GM12878 (cell line): Measurements from ENCODE around the gene DPRX. TPM values are rescaled to one million over a fixed set of nuclear protein-coding genes. Genes with fewer than 3 reads are reported as not detected.

ENCODE experiments used
- BCL11A ChIP-seq: IDR thresholded peaks from 2 replicates; pipeline ENCODE4 v1.6.1; 2011; ENCODE audit warnings: low read depth, low read length
- CHD2 ChIP-seq: IDR thresholded peaks from 2 replicates; pipeline ENCODE4 v1.6.1; 2011; ENCODE audit warnings: low read depth, low read length, improper control_type of control experiment, borderline replicate concordance
- EZH2 ChIP-seq: IDR thresholded peaks from 2 replicates; pipeline ENCODE4 v1.6.1; 2012; ENCODE audit warnings: low read depth, mild to moderate bottlenecking, control low read depth, inconsistent platforms, low read length, borderline replicate concordance; ENCODE audit not compliant: control insufficient read depth
- HDGF ChIP-seq: fragments of 450-650 bp; IDR thresholded peaks from 2 replicates; pipeline ENCODE4 v1.6.1; 2016; ENCODE audit warnings: antibody characterized with exemption
- NFIC ChIP-seq: IDR thresholded peaks from 2 replicates; pipeline ENCODE4 v1.6.1; 2012; ENCODE audit warnings: low read depth, mild to moderate bottlenecking, inconsistent platforms, low read length, moderate library complexity
- NR2C2 ChIP-seq: IDR thresholded peaks from 2 replicates; pipeline ENCODE4 v1.6.1; 2011; ENCODE audit warnings: borderline replicate concordance, low read depth; ENCODE audit not compliant: control insufficient read depth, insufficient read length
- NRF1 ChIP-seq: conservative IDR thresholded peaks from 2 replicates; pipeline ENCODE4 v1.6.1; 2011; ENCODE audit warnings: mild to moderate bottlenecking, low read depth, low read length, improper control_type of control experiment
- ZBTB40 ChIP-seq: fragments of 450-650 bp; IDR thresholded peaks from 2 replicates; pipeline ENCODE4 v1.6.1; 2016; ENCODE audit warnings: mild to moderate bottlenecking, moderate library complexity, borderline replicate concordance
- ZNF274 ChIP-seq: IDR thresholded peaks from one replicate; pipeline ENCODE4 v1.8.0; 2011; ENCODE audit not compliant: insufficient read length, insufficient read depth
- polyA plus RNA-seq, 11 experiments: library from polyadenylated mRNA; depleted of rRNA in 4 of 11; unstranded in 6 of 11; stranded (reverse) in 5 of 11; fragments of >200 nt; fragmentation: Nextera tagmentation in 4 of 11; fragmentation: Illumina TruSeq in 1 of 11; extraction: Ambion mirVana in 4 of 11; extraction: Trizol in 1 of 11; gene quantifications; 1 replicate in 1 of 11; 2 replicates in 10 of 11; pipeline versions ENCODE4 v1.2.1 to v1.2.3, GENCODE V29; 2011 to 2016; ENCODE audit warnings: inconsistent platforms in 2 of 11, missing spikeins in 2 of 11, low read depth in 1 of 11
- total RNA-seq, 4 experiments: library from RNA; depleted of rRNA in 3 of 4; stranded (reverse); fragments of >200 nt in 3 of 4; fragmentation: Illumina TruSeq in 1 of 4; extraction: Trizol in 1 of 4; gene quantifications; 2 replicates each; pipeline versions ENCODE4 v1.2.1 to v1.2.3, GENCODE V29; 2013 to 2021

DPRX gene
- total and polyA plus RNA-seq, 10 of the 15 experiments (the other 5 are each of a cell fraction or from before 2014, with no cell fraction given) = not detected

DNA sequence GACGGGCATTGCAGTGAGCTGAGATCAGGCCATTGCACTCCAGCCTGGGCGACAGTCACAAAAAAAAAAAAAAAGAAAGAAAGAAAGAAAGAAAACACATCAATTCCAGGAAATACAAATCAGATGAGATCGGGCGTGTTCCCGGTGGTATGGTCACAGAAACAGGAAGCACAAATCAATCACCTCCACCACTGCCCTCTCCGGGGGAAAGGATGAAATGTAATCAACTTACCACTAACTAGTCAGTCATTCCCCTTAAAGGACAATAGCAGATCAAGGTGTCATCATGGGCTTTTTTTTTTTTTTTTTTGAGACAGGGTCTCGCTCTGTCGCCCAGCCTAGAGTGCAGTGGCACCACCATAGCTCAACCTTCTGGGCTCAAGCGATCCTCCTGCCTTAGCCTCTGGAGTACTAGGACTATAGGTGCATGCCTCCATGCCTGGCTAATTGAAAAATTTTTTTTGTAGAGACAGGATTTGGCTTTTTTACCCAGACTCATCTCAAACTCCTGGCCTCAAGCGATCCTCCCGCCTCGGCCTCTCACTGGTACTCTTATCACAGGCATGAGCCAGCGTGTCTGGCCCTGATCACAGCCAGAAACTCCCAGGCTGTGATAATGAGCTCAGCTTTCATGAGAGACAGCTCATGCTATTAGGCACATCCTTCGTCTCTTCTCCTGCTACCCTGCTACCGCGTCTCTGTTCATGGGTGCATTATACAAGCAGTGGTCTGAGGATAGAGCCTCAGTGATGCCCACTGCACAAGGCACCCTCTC lies 6.8 kb upstream of the DPRX start (continued):
- TF ChIP-seq BCL11A (no peak), ZNF274 (no peak), NRF1 (no peak), NFIC (no peak), EZH2 (no peak), CHD2 (no peak), ZBTB40 (no peak), HDGF (no peak), NR2C2 (no peak)
